K562 (cell line): ENCODE measurements around the gene RYR3. TPM values are rescaled to one million over a fixed set of nuclear protein-coding genes. Genes with fewer than 3 reads are reported as not detected.

Source experiments
- ATAC-seq: fragments of 200-7000 bp; cut with Tn5 transposase; 3 replicates; pipeline ENCODE4 v1.9.1; 2020; ENCODE audit warnings: moderate library complexity
- BruUV-seq: library from RNA; stranded (reverse); fragments of 400-500 nt; replicated peaks from 2 replicates; lab custom pipeline; 2021; lab: Mats Ljungman, UMichigan
- CTCF ChIA-PET: fragments of 300-600 bp; formaldehyde crosslinking; extraction: SDS; loops from one replicate; lab custom pipeline; 2021; ENCODE audit warnings: low intra/inter-chr PET ratio; lab: Yijun Ruan, JAX
- POLR2A ChIA-PET: fragments of 300-600, 350-650 bp; sonication (Branson Sonifier 250); formaldehyde crosslinking; extraction: SDS; loops from one replicate; lab custom pipeline; 2021; ENCODE audit warnings: antibody characterized with exemption, inconsistent platforms; lab: Yijun Ruan, JAX
- DNase-seq, 4 experiments: peaks; one replicate each; pipeline versions ENCODE4 v3.0.0 to v3.0.0-alpha.2; 2011 to 2018; ENCODE audit warnings: low spot score in 3 of 4, mixed read lengths in 3 of 4; ENCODE audit errors: extremely low read depth in 1 of 4
- FAIRE-seq: peaks from 2 replicates; lab custom pipeline; 2011; peaks lifted over from hg19 to GRCh38; lab: Jason Lieb, UNC
- H2AFZ ChIP-seq: 2 replicates; pipeline ENCODE4 v1.6.0; 2011; ENCODE audit warnings: low read depth, low read length, control low read depth, inconsistent platforms
- H3K27ac ChIP-seq: fragments of 200-600 bp; 3 replicates; pipeline ENCODE4 v1.8.0; 2011; ENCODE audit warnings: low read depth, mild to moderate bottlenecking, control low read depth, inconsistent platforms, low read length, moderate library complexity, mixed read lengths; ENCODE audit errors: extremely low read depth
- H3K27me3 ChIP-seq, 2 experiments: fragments of 300-600 bp in 1 of 2; 2 replicates in 1 of 2; 3 replicates in 1 of 2; pipeline versions ENCODE4 v1.6.0 to v1.8.0; 2011; ENCODE audit warnings: inconsistent platforms in 2 of 2, low read length in 2 of 2, mild to moderate bottlenecking in 1 of 2, mixed read lengths in 1 of 2, moderate library complexity in 1 of 2; ENCODE audit not compliant: control insufficient read depth in 2 of 2, insufficient read depth in 2 of 2
- H3K36me3 ChIP-seq: fragments of 300-600 bp; 3 replicates; pipeline ENCODE4 v1.8.0; 2011; ENCODE audit warnings: mild to moderate bottlenecking, low read length, inconsistent platforms; ENCODE audit not compliant: control insufficient read depth, insufficient read depth
- H3K4me1 ChIP-seq, 2 experiments: fragments of 200-600 bp in 1 of 2; replicated peaks in 1 of 2; 2 replicates in 1 of 2; 3 replicates in 1 of 2; pipeline versions ENCODE4 v1.5.1 to v1.8.0; 2011; ENCODE audit warnings: inconsistent platforms in 2 of 2, low read length in 2 of 2, mild to moderate bottlenecking in 1 of 2, mixed read lengths in 1 of 2, moderate library complexity in 1 of 2; ENCODE audit not compliant: control insufficient read depth in 2 of 2, insufficient read depth in 2 of 2
- H3K4me2 ChIP-seq: 2 replicates; pipeline ENCODE4 v1.6.1; 2011; ENCODE audit warnings: low read length, control low read depth, inconsistent platforms, mixed read lengths; ENCODE audit not compliant: insufficient read depth
- H3K4me3 ChIP-seq: fragments of 200-600 bp; sonication (generic), shearing (Covaris generic); 2 replicates; pipeline ENCODE4 v1.5.1; 2016; ENCODE audit warnings: control low read depth, inconsistent platforms
- H3K79me2 ChIP-seq: fragments of 200-600 bp; 3 replicates; pipeline ENCODE4 v1.8.0; 2011; ENCODE audit warnings: low read length, inconsistent platforms; ENCODE audit not compliant: control insufficient read depth, insufficient read depth
- H3K9ac ChIP-seq, 2 experiments: 2 replicates each; pipeline versions ENCODE4 v1.6.0 to v1.6.1; 2011; ENCODE audit warnings: low read depth in 2 of 2, low read length in 2 of 2, control low read depth in 1 of 2, inconsistent platforms in 1 of 2, mild to moderate bottlenecking in 1 of 2, mixed read lengths in 1 of 2; ENCODE audit not compliant: insufficient read depth in 1 of 2
- H3K9me1 ChIP-seq: one replicate; pipeline ENCODE4 v1.6.0; 2011; ENCODE audit warnings: inconsistent platforms, mild to moderate bottlenecking, low read length, moderate library complexity; ENCODE audit not compliant: control insufficient read depth, insufficient read depth
- H3K9me3 ChIP-seq: replicated peaks from 2 replicates; pipeline ENCODE4 v1.5.1; 2011; ENCODE audit warnings: low read depth, low read length, inconsistent platforms; ENCODE audit not compliant: control insufficient read depth, insufficient read depth
- H4K20me1 ChIP-seq: replicated peaks from 2 replicates; pipeline ENCODE4 v1.6.1; 2011; ENCODE audit warnings: low read length, inconsistent platforms, mixed read lengths; ENCODE audit not compliant: control insufficient read depth, insufficient read depth
- ARID2 ChIP-seq: fragments of 450-650 bp; IDR thresholded peaks from 2 replicates; pipeline ENCODE4 v1.6.1; 2017; ENCODE audit warnings: antibody characterized with exemption, mild to moderate bottlenecking
- BMI1 ChIP-seq: fragments of 150-350 bp; IDR thresholded peaks from 2 replicates; pipeline ENCODE4 v1.6.1; 2014; ENCODE audit warnings: low read length
- ELF2 ChIP-seq: fragments of 250-450 bp; sonication (Bioruptor Pico); IDR thresholded peaks from 2 replicates; pipeline ENCODE4 v1.5.0; 2021; ENCODE audit warnings: mild to moderate bottlenecking
- FOXA3 ChIP-seq, 2 experiments: fragments of 450-650 bp in 1 of 2; sonication (generic) in 1 of 2; formaldehyde crosslinking; IDR thresholded peaks in 1 of 2; conservative IDR thresholded peaks in 1 of 2; 2 replicates each; pipeline versions ENCODE4 v1.4.0 to v1.8.0; 2020 to 2022; ENCODE audit warnings: mild to moderate bottlenecking in 2 of 2, missing genetic modification reagents in 1 of 2
- HNRNPH1 ChIP-seq: fragments of 200-400 bp; formaldehyde crosslinking; optimal IDR thresholded peaks from 2 replicates; pipeline ENCODE3; 2017; ENCODE audit warnings: low read depth, mild to moderate bottlenecking, low read length, moderate library complexity
- ID3 ChIP-seq, 2 experiments: fragments of 250-450 bp in 1 of 2; fragments of 450-650 bp in 1 of 2; sonication (Bioruptor Pico) in 1 of 2; IDR thresholded peaks; 2 replicates each; pipeline versions ENCODE4 v1.6.1 to v1.8.0; 2016 to 2021; ENCODE audit warnings: mild to moderate bottlenecking in 2 of 2, moderate library complexity in 2 of 2, missing compliant biosample characterization in 1 of 2, missing genetic modification characterization in 1 of 2
- NFYB ChIP-seq: IDR thresholded peaks from 2 replicates; pipeline ENCODE4 v1.6.1; 2011; ENCODE audit warnings: mild to moderate bottlenecking, moderate library complexity; ENCODE audit not compliant: insufficient read length; ENCODE audit errors: extremely low read depth
- NR4A1 ChIP-seq, 2 experiments: fragments of 250-450 bp in 1 of 2; fragments of 450-650 bp in 1 of 2; sonication (Bioruptor Pico) in 1 of 2; IDR thresholded peaks; 2 replicates each; pipeline versions ENCODE4 v1.4.0 to v1.6.1; 2016 to 2020; ENCODE audit warnings: mild to moderate bottlenecking in 2 of 2, missing compliant biosample characterization in 1 of 2, missing genetic modification characterization in 1 of 2, moderate library complexity in 1 of 2
- POU5F1 ChIP-seq: fragments of 150-350 bp; IDR thresholded peaks from 2 replicates; pipeline ENCODE4 v1.6.1; 2014; ENCODE audit warnings: borderline replicate concordance, low read length, low read depth, mild to moderate bottlenecking; ENCODE audit not compliant: partially characterized antibody
- PRMT5 ChIP-seq: sonication (generic); formaldehyde crosslinking; IDR thresholded peaks from 2 replicates; pipeline ENCODE4 v1.5.0; 2020; ENCODE audit warnings: missing genetic modification reagents
- RBM25 ChIP-seq: fragments of 200-400 bp; formaldehyde crosslinking; IDR thresholded peaks from 2 replicates; pipeline ENCODE4 v1.6.1; 2018; ENCODE audit warnings: low read length, low read depth, moderate library complexity; ENCODE audit not compliant: severe bottlenecking
- RERE ChIP-seq: sonication (generic); formaldehyde crosslinking; IDR thresholded peaks from 2 replicates; pipeline ENCODE4 v1.8.0; 2023; ENCODE audit warnings: missing genetic modification reagents, mild to moderate bottlenecking, borderline replicate concordance
- XRCC5 ChIP-seq: fragments of 200-400 bp; formaldehyde crosslinking; IDR thresholded peaks from 2 replicates; pipeline ENCODE4 v1.6.1; 2017; ENCODE audit warnings: low read depth, mild to moderate bottlenecking, low read length
- ZBTB12 ChIP-seq: fragments of 250-450 bp; sonication (Bioruptor Pico); IDR thresholded peaks from 2 replicates; pipeline ENCODE4 v1.4.0; 2020
- WGBS: fragments of 100-300 bp; shearing (Covaris generic); methylation state at CpG from one replicate; pipeline ENCODE4 v1.1.6; 2016; ENCODE audit warnings: low coverage, mixed read lengths; ENCODE audit not compliant: insufficient coverage; ENCODE audit errors: missing lambda C conversion rate; 5-methylcytosine and 5-hydroxymethylcytosine counted together
- in situ Hi-C: fragments of 300-500 bp; cut with MboI; formaldehyde crosslinking; loops from 4 replicates; pipeline ENCODE4 v1.15.0; 2018; ENCODE audit warnings: inconsistent platforms, mixed read lengths
- intact Hi-C: fragments of 100-400 bp; cut with micrococcal nuclease; formaldehyde crosslinking; loops from 2 replicates; pipeline ENCODE4 v1.14.2; 2022
- polyA plus RNA-seq, 8 experiments: library from polyadenylated mRNA; depleted of rRNA in 4 of 8; stranded (reverse) in 5 of 8; unstranded in 3 of 8; fragments of >200 nt; fragmentation: Nextera tagmentation in 2 of 8; fragmentation: Illumina TruSeq in 1 of 8; extraction: Ambion mirVana in 2 of 8; extraction: Trizol in 1 of 8; gene quantifications; 2 replicates each; pipeline versions ENCODE4 v1.2.1 to v1.2.3, GENCODE V29; 2011 to 2014; ENCODE audit warnings: inconsistent platforms in 1 of 8, missing spikeins in 1 of 8
- total RNA-seq, 7 experiments: library from RNA; depleted of rRNA in 6 of 7; stranded (reverse); fragments of >200 nt in 6 of 7; fragmentation: Illumina TruSeq in 2 of 7; extraction: Trizol in 2 of 7; gene quantifications; 2 replicates each; pipeline versions ENCODE4 v1.2.1 to v1.2.3, GENCODE V29; 2011 to 2021; ENCODE audit warnings: low replicate concordance in 1 of 7

The RYR3 gene
- total and polyA plus RNA-seq, 9 of the 15 experiments (the other 6 are each of a cell fraction or from before 2014, with no cell fraction given): 0.04 TPM; not detected in 8

GRCh38 chr15:33794453-33794852, 483.7 kb downstream of the RYR3 start:
- no TSS peak for BruUV-seq
- Histone ChIP-seq H3K9me1 (no peaks in the 10 kb centered on the region), H4K20me1 (no peaks in the 10 kb centered on the region), H3K27ac (no peak overlapping the region), H3K9me3 (no peaks in the 10 kb centered on the region), H2AFZ (no peak overlapping the region), H3K27me3 (peaks cover 3% of the 10 kb centered on the region in 2 experiments; a peak in 2 of 5 replicates), H3K4me1 (no peaks in the 10 kb centered on the region), H3K79me2 (no peaks in the 10 kb centered on the region), H3K4me3 (no peak overlapping the region), H3K4me2 (no peak overlapping the region), H3K36me3 (no peaks in the 10 kb centered on the region), H3K9ac (no peak overlapping the region)
- in situ Hi-C loops (no loop called here), intact Hi-C loops (no loop called here)
- ChIA-PET POLR2A (interaction anchor here (0.6 kb wide), 1 partner anchor 28 kb away, joined by 3 read pairs; no protein-coding TSS in a partner anchor), CTCF (no interaction called here)
- ATAC-seq: no peak
- WGBS: 8% methylated on average over 5 of the region's 5 CpGs
- DNase-seq: no peak
- FAIRE-seq: no peak
- TF ChIP-seq NFYB: no peak
- TF ChIP-seq FOXA3 (CRISPR knock-in tag; conservative IDR thresholded peaks at IDR 0.05 in 1 of 2, IDR thresholded peaks at IDR 0.05 in 1 of 2): no peak
- TF ChIP-seq BMI1: no peak
- no peak for TF ChIP-seq ID3 (CRISPR knock-in tag; IDR thresholded peaks at IDR 0.05)
- TF ChIP-seq ID3 (tag; IDR thresholded peaks at IDR 0.05): no peak
- TF ChIP-seq ZBTB12 (CRISPR knock-in tag): no peak
- TF ChIP-seq ARID2: no peak
- no peak for TF ChIP-seq PRMT5 (CRISPR knock-in tag)
- TF ChIP-seq HNRNPH1: no peak
- no peak for TF ChIP-seq RERE (CRISPR knock-in tag)
- TF ChIP-seq RBM25: no peak
- no peak for TF ChIP-seq XRCC5
- no peak for TF ChIP-seq ELF2 (CRISPR knock-in tag)
- TF ChIP-seq POU5F1: no peak
- no peak for TF ChIP-seq NR4A1 (CRISPR knock-in tag; IDR thresholded peaks at IDR 0.05)
- no peak for TF ChIP-seq NR4A1 (tag; IDR thresholded peaks at IDR 0.05)
